ENCODE data around the gene SETD3. TPM values are rescaled to one million over a fixed set of nuclear protein-coding genes. Genes with fewer than 3 reads are reported as not detected.

SETD3 gene
- polyA plus RNA-seq, 1 donor (not counting 4 experiments of a cell fraction or from before 2014, with no cell fraction given), result 48.1 TPM

DNA sequence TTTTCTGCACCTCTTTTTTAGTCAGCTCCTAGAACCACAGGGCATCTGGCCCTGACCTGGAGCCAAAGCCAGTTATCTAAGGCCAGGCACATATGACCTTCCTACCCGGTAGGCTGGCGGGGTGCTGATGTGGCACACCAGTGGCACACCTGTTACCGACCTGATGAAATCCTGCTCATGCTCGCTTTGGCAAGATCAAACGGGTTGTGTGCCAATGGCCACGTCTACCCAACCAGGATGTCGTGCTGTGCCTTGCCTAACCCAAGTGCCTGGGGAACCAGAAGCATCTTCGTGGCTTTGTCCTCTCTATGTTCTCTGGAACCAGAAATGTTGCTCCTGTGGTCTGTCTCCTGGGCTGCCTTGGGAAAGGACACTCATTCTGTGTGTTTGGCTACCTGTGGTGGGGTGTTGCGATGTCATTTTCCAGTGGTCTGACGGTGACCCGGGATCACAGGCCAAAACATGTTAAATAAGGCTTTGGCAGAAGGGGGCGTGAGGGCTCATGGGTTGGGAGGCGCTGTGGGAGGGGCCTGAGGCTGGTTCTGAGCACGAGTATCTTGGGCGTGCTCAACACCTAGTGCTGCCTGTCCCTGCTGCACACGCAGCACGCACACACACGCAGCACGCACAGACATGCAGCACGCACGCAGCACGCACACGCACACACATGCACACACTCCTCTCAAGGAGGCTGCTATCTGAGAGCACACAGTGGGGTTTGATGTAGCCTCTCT is 28.4 kb upstream of the SETD3 start:
- Histone ChIP-seq H3K79me2 (ENCODE audit: control insufficient read depth, insufficient read depth, low read length) (peaks cover 2% of the 10 kb centered on the region), H3K27me3 (ENCODE audit: control insufficient read depth, extremely low read depth, insufficient read depth, low read length) (no peaks in the 10 kb centered on the region), H3K4me3 (ENCODE audit: control insufficient read depth in 2 of 3, extremely low read depth in 1 of 3, insufficient read depth in 2 of 3, low read depth in 1 of 3, low read length in 3 of 3) (no peak overlapping the region), H3K4me2 (ENCODE audit: control insufficient read depth, extremely low read depth, insufficient read depth, low read depth, low read length) (no peak overlapping the region), H3K9me3 (ENCODE audit: control insufficient read depth, low read depth, low read length) (no peaks in the 10 kb centered on the region), H3K27ac (ENCODE audit: control insufficient read depth, insufficient read depth, low read length) (no peak overlapping the region), H3K9ac (ENCODE audit: control insufficient read depth, extremely low read depth, insufficient read depth, low read length) (no peak overlapping the region), H2AFZ (ENCODE audit: control insufficient read depth, low read length) (no peak overlapping the region), H3K36me3 (ENCODE audit: control insufficient read depth in 2 of 2, extremely low read depth in 1 of 2, insufficient read depth in 2 of 2, low read length in 2 of 2) (peaks cover 47 to 52% of the 10 kb centered on the region in 2 experiments), H4K20me1 (ENCODE audit: control insufficient read depth, extremely low read depth, insufficient read depth, low read length) (peaks cover 9% of the 10 kb centered on the region), H3K4me1 (ENCODE audit: control insufficient read depth, extremely low read depth, insufficient read depth, low read length) (no peaks in the 10 kb centered on the region), H3K9me1 (ENCODE audit: control insufficient read depth, extremely low read depth, insufficient read depth, low read length) (no peaks in the 10 kb centered on the region)
- TF ChIP-seq EZH2 (IDR thresholded peaks at IDR 0.05; ENCODE audit: low read length), result no peak
- TF ChIP-seq, protein P1, sequence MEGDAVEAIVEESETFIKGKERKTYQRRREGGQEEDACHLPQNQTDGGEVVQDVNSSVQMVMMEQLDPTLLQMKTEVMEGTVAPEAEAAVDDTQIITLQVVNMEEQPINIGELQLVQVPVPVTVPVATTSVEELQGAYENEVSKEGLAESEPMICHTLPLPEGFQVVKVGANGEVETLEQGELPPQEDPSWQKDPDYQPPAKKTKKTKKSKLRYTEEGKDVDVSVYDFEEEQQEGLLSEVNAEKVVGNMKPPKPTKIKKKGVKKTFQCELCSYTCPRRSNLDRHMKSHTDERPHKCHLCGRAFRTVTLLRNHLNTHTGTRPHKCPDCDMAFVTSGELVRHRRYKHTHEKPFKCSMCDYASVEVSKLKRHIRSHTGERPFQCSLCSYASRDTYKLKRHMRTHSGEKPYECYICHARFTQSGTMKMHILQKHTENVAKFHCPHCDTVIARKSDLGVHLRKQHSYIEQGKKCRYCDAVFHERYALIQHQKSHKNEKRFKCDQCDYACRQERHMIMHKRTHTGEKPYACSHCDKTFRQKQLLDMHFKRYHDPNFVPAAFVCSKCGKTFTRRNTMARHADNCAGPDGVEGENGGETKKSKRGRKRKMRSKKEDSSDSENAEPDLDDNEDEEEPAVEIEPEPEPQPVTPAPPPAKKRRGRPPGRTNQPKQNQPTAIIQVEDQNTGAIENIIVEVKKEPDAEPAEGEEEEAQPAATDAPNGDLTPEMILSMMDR (optimal IDR thresholded peaks at IDR 0.05 in 1 of 3, IDR thresholded peaks at IDR 0.05 in 1 of 3, conservative IDR thresholded peaks at IDR 0.05 in 1 of 3; ENCODE audit: extremely low read depth in 1 of 3, insufficient read depth in 2 of 3, low read length in 3 of 3), result no peak
- FAIRE-seq (no peak), DNase-seq (ENCODE audit: low read depth, low spot score) (no peak)
- dilution Hi-C loops (cut with MboI; ENCODE audit: extremely low pct_ligation_motif_present, low sequenced_read_pairs), result no loop called here

DNA sequence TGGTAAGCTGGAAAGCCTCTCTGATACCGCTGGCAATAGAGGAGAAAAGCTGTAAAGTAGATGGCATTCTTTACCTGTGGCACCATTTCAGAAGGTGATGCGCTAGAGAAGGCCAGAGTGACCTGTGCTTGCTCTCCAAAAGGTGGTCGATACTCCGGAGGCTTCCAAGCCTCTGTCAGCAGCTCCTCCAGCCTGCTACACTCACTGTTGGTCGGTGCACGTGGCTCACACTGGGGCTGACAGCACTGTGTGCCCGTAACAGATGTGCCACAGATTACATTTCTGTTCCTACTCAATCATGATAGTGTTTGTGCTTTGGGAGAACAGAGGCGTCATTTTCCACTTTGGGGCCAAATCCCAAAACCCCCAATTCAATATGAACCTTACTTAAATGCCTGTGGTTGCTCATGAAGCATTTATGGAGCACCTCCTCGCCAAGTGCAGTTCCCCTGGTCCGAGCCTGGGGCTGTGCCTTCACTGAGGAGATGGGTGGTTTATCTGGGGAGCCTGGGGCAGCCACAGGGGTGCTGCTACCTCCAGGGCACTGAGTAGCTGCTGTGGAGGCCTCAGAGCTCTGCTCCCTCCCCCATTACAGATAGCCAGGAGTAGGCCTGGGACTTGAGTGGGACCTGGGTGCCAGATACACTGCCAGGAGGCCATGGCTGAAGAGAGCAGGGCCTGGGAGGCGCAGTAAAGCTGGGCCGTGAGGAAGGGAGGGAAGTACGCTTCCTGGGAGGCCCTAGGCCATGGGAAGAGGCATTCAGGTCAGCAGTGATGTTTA is 27.4 kb upstream of the SETD3 start:
- H3K36me3 ChIP-seq (ENCODE audit: control insufficient read depth in 2 of 2, extremely low read depth in 1 of 2, insufficient read depth in 2 of 2, low read length in 2 of 2), result peaks cover 51 to 52% of the 10 kb centered on the region in 2 experiments
- no peak overlapping the region for H2AFZ ChIP-seq (ENCODE audit: control insufficient read depth, low read length)
- no peak overlapping the region for H3K9ac ChIP-seq (ENCODE audit: control insufficient read depth, extremely low read depth, insufficient read depth, low read length)
- no peak overlapping the region for H3K27ac ChIP-seq (ENCODE audit: control insufficient read depth, insufficient read depth, low read length)
- H3K9me1 ChIP-seq (ENCODE audit: control insufficient read depth, extremely low read depth, insufficient read depth, low read length), result no peaks in the 10 kb centered on the region
- H3K4me2 ChIP-seq (ENCODE audit: control insufficient read depth, extremely low read depth, insufficient read depth, low read depth, low read length), result no peak overlapping the region
- H3K9me3 ChIP-seq (ENCODE audit: control insufficient read depth, low read depth, low read length), result no peaks in the 10 kb centered on the region
- H3K27me3 ChIP-seq (ENCODE audit: control insufficient read depth, extremely low read depth, insufficient read depth, low read length), result no peaks in the 10 kb centered on the region
- peaks cover 9% of the 10 kb centered on the region for H4K20me1 ChIP-seq (ENCODE audit: control insufficient read depth, extremely low read depth, insufficient read depth, low read length)
- no peak overlapping the region for H3K4me3 ChIP-seq (ENCODE audit: control insufficient read depth in 2 of 3, extremely low read depth in 1 of 3, insufficient read depth in 2 of 3, low read depth in 1 of 3, low read length in 3 of 3)
- FAIRE-seq (no peak), DNase-seq (ENCODE audit: low read depth, low spot score) (no peak)
- peaks cover 2% of the 10 kb centered on the region for H3K79me2 ChIP-seq (ENCODE audit: control insufficient read depth, insufficient read depth, low read length)
- dilution Hi-C loops (cut with MboI; ENCODE audit: extremely low pct_ligation_motif_present, low sequenced_read_pairs), result no loop called here
- TF ChIP-seq, protein P1 (optimal IDR thresholded peaks at IDR 0.05 in 1 of 3, IDR thresholded peaks at IDR 0.05 in 1 of 3, conservative IDR thresholded peaks at IDR 0.05 in 1 of 3; ENCODE audit: extremely low read depth in 1 of 3, insufficient read depth in 2 of 3, low read length in 3 of 3), result no peak
- TF ChIP-seq EZH2 (IDR thresholded peaks at IDR 0.05; ENCODE audit: low read length), result no peak
- no peaks in the 10 kb centered on the region for H3K4me1 ChIP-seq (ENCODE audit: control insufficient read depth, extremely low read depth, insufficient read depth, low read length)

All from keratinocyte (primary cell).